PC-9 (cell line): ENCODE data around the gene ANKFN1. TPM values are rescaled to one million over a fixed set of nuclear protein-coding genes. Genes with fewer than 3 reads are reported as not detected.

Source experiments
- BruUV-seq: library from RNA; stranded (reverse); fragments of 400-500 nt; replicated peaks from 2 replicates; lab custom pipeline; 2021; lab: Mats Ljungman, UMichigan
- CTCF ChIA-PET: fragments of 300-600 bp; sonication (Branson Sonifier 250); formaldehyde crosslinking; loops from one replicate; lab custom pipeline; 2022; ENCODE audit warnings: antibody characterized with exemption; lab: Charles Lee
- POLR2A ChIA-PET: fragments of 300-600 bp; sonication (Branson Sonifier 250); formaldehyde crosslinking; loops from one replicate; lab custom pipeline; 2022; ENCODE audit warnings: antibody characterized with exemption; ENCODE audit not compliant: unreplicated experiment; lab: Charles Lee
- DNase-seq, 2 experiments: peaks; one replicate each; pipeline versions ENCODE4 v3.0.0 to v3.0.0-alpha.2; 2015 to 2022; ENCODE audit warnings: mixed read lengths in 1 of 2
- H2AFZ ChIP-seq: fragments of 200-600 bp; sonication (generic); 2 replicates; pipeline ENCODE4 v1.8.1; 2017; ENCODE audit warnings: antibody characterized with exemption
- H3F3A ChIP-seq: fragments of 200-600 bp; sonication (generic); 2 replicates; pipeline ENCODE4 v1.8.1; 2017; ENCODE audit warnings: antibody characterized with exemption, mild to moderate bottlenecking, low read depth; ENCODE audit not compliant: insufficient read depth
- H3K27ac ChIP-seq: fragments of 200-600 bp; sonication (generic); 2 replicates; pipeline ENCODE4 v1.6.1; 2016; ENCODE audit warnings: mixed run types
- H3K27me3 ChIP-seq: fragments of 200-600 bp; sonication (generic); 2 replicates; pipeline ENCODE4 v1.6.1; 2016; ENCODE audit warnings: low read depth, mixed run types; ENCODE audit not compliant: insufficient read depth
- H3K36me3 ChIP-seq: fragments of 200-600 bp; sonication (generic); 2 replicates; pipeline ENCODE4 v1.6.1; 2016; ENCODE audit warnings: low read depth, mixed run types
- H3K4me1 ChIP-seq: fragments of 200-600 bp; sonication (generic); replicated peaks from 2 replicates; pipeline ENCODE4 v1.6.1; 2016; ENCODE audit warnings: mixed run types; ENCODE audit not compliant: insufficient read depth
- H3K4me2 ChIP-seq: fragments of 200-600 bp; sonication (generic); 2 replicates; pipeline ENCODE4 v1.6.1; 2017; ENCODE audit warnings: mixed run types
- H3K4me3 ChIP-seq: fragments of 200-600 bp; sonication (generic); 2 replicates; pipeline ENCODE4 v1.6.1; 2016; ENCODE audit warnings: mixed run types
- H3K79me2 ChIP-seq: fragments of 200-600 bp; sonication (generic); 2 replicates; pipeline ENCODE4 v1.6.1; 2017; ENCODE audit warnings: low read depth, mixed run types
- H3K9me2 ChIP-seq: fragments of 200-600 bp; sonication (generic); 2 replicates; pipeline ENCODE4 v1.8.1; 2017; ENCODE audit warnings: mild to moderate bottlenecking; ENCODE audit not compliant: insufficient read depth
- H3K9me3 ChIP-seq: fragments of 200-600 bp; sonication (generic); 2 replicates; pipeline ENCODE4 v1.8.1; 2016; ENCODE audit warnings: low read depth; ENCODE audit not compliant: insufficient read depth
- H4K20me1 ChIP-seq: fragments of 200-600 bp; sonication (generic); 2 replicates; pipeline ENCODE4 v1.8.1; 2017; ENCODE audit not compliant: insufficient read depth
- EZH2 ChIP-seq: fragments of 200-600 bp; sonication (generic); IDR thresholded peaks from 2 replicates; pipeline ENCODE4 v1.8.0; 2017; ENCODE audit warnings: antibody characterized with exemption, low read depth
- intact Hi-C: fragments of 100-400 bp; cut with micrococcal nuclease; formaldehyde crosslinking; loops from one replicate; pipeline ENCODE4 v1.10.0; 2022; ENCODE audit not compliant: unreplicated experiment
- total RNA-seq: library from RNA; stranded (reverse); gene quantifications from 2 replicates; pipeline ENCODE4 v1.2.3, GENCODE V29; 2021
- TF ChIP-seq, protein P1 (sequence below): fragments of 200-600 bp; sonication (generic); conservative IDR thresholded peaks from 2 replicates; pipeline ENCODE4 v1.6.1; 2017; ENCODE audit warnings: mixed run types, antibody characterized with exemption, mild to moderate bottlenecking, moderate library complexity

ANKFN1 gene
- total RNA-seq, 1 experiment from 2014 or later = not detected

DNA sequence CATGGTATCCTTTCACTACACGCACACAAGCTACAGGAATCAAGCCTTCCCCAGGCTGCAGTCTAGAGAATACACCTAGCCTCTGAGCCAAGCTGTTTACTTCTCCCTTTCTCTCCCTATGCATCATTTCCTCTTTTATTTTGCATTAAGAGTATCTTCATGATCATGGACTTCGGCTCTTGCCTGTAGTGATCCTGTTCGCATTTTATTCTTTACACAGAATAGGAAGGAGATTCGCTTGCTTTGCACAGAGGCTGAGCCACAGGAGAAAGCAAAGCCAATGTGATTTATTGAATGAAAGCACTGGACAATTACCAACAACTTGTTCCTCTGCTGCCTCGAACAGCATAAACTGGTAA, 172.7 kb downstream of the ANKFN1 start:
- H3K9me2 ChIP-seq = no peaks in the 10 kb centered on the region
- H3K36me3 ChIP-seq = no peaks in the 10 kb centered on the region
- H2AFZ ChIP-seq = no peak overlapping the region
- H3K79me2 ChIP-seq = no peaks in the 10 kb centered on the region
- ChIA-PET CTCF (no interaction called here), POLR2A (no interaction called here)
- intact Hi-C loops = no loop called here
- no peak overlapping the region for H3K4me3 ChIP-seq
- H3K4me1 ChIP-seq = no peaks in the 10 kb centered on the region
- BruUV-seq = no TSS peak
- no peaks in the 10 kb centered on the region; the same call in 1 of the 2 replicates for H3K27me3 ChIP-seq
- no peak overlapping the region for H3K27ac ChIP-seq
- no peak overlapping the region for H3K4me2 ChIP-seq
- H4K20me1 ChIP-seq = no peaks in the 10 kb centered on the region
- DNase-seq = no peak
- no peaks in the 10 kb centered on the region for H3F3A ChIP-seq
- TF ChIP-seq, protein P1, sequence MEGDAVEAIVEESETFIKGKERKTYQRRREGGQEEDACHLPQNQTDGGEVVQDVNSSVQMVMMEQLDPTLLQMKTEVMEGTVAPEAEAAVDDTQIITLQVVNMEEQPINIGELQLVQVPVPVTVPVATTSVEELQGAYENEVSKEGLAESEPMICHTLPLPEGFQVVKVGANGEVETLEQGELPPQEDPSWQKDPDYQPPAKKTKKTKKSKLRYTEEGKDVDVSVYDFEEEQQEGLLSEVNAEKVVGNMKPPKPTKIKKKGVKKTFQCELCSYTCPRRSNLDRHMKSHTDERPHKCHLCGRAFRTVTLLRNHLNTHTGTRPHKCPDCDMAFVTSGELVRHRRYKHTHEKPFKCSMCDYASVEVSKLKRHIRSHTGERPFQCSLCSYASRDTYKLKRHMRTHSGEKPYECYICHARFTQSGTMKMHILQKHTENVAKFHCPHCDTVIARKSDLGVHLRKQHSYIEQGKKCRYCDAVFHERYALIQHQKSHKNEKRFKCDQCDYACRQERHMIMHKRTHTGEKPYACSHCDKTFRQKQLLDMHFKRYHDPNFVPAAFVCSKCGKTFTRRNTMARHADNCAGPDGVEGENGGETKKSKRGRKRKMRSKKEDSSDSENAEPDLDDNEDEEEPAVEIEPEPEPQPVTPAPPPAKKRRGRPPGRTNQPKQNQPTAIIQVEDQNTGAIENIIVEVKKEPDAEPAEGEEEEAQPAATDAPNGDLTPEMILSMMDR = no peak
- no peak for TF ChIP-seq EZH2
- H3K9me3 ChIP-seq = no peaks in the 10 kb centered on the region

DNA sequence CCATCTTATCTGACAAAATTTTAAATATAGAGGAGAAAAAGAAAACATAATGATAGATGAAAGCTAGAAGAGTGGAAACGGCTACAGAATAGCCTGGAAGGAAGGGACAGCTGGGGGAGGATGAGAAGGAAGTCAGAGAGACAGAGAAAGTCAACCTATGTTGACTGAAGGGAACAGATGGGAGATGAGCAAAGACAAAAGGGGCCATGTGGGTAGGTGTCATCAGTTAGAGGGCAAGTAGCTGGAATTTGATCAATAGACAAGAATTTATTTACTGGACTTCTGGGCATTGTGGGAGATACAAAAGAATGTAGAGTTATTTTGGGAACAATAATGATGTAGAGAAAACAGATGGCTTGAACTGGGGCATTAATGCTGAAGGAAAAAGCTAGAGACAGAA, 194.4 kb downstream of the ANKFN1 start:
- H2AFZ ChIP-seq = no peak overlapping the region
- ChIA-PET CTCF (no interaction called here), POLR2A (no interaction called here)
- no peaks in the 10 kb centered on the region for H3K36me3 ChIP-seq
- TF ChIP-seq, protein P1 = no peak
- TF ChIP-seq EZH2 = no peak
- H3F3A ChIP-seq = no peaks in the 10 kb centered on the region
- no peaks in the 10 kb centered on the region for H3K4me1 ChIP-seq
- H3K4me3 ChIP-seq = no peak overlapping the region
- no peak overlapping the region for H3K4me2 ChIP-seq
- intact Hi-C loops = no loop called here
- no peaks in the 10 kb centered on the region for H3K27me3 ChIP-seq
- H3K79me2 ChIP-seq = no peaks in the 10 kb centered on the region
- DNase-seq = no peak
- no peaks in the 10 kb centered on the region for H4K20me1 ChIP-seq
- H3K27ac ChIP-seq = no peak overlapping the region
- no TSS peak for BruUV-seq
- H3K9me2 ChIP-seq = 0 out of 2 replicates have a peak, but pooled peaks cover 4% of the 10 kb centered on the region
- H3K9me3 ChIP-seq = no peaks in the 10 kb centered on the region

DNA sequence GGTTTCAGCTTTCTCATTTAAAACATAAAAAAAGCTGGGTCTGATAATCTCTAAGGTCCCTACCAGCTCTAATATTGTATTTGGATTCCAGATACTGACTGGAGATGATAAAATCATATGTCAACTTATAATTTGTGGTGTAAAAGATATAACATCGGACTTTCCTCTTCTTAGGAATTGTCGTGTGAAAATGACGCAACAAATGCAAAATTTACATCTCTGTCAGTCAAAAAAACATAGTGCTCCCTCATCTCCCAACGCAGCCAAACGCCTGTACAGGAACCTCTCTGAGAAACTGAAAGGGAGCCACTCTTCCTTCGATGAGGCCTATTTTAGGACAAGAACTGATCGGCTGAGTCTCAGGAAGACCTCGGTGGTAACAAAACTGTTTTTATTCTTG, 197.3 kb downstream of the ANKFN1 start:
- H2AFZ ChIP-seq = no peak overlapping the region; the same call in 1 of the 2 replicates
- H3K4me2 ChIP-seq = peak overlapping the region; percentile 4; the same call in 1 of the 2 replicates
- BruUV-seq = no TSS peak
- TF ChIP-seq, protein P1 = no peak
- no peak for TF ChIP-seq EZH2
- no peak overlapping the region for H3K27ac ChIP-seq
- DNase-seq = no peak
- 0 out of 2 replicates have a peak, but pooled peaks cover 4% of the 10 kb centered on the region for H3K9me2 ChIP-seq
- intact Hi-C loops = no loop called here
- no peaks in the 10 kb centered on the region for H4K20me1 ChIP-seq
- POLR2A ChIA-PET = no interaction called here
- no peaks in the 10 kb centered on the region for H3F3A ChIP-seq
- H3K9me3 ChIP-seq = no peaks in the 10 kb centered on the region
- no peaks in the 10 kb centered on the region for H3K79me2 ChIP-seq
- CTCF ChIA-PET = no interaction called here
- H3K4me1 ChIP-seq = no peaks in the 10 kb centered on the region
- H3K27me3 ChIP-seq = no peaks in the 10 kb centered on the region
- 0 out of 2 replicates have a peak overlapping the region, but pooled peaks have one; percentile 11 for H3K4me3 ChIP-seq
- H3K36me3 ChIP-seq = no peaks in the 10 kb centered on the region
